GM10248 (cell line): ENCODE results near the gene AVEN.
"Not testable (repeated sequence)": the region's sequence is repeated elsewhere in the genome, so short reads cannot be mapped to it uniquely, and the experiment has no call there.

ENCODE experiments used
- CTCF ChIA-PET: fragments of 300-600 bp; sonication (Branson Sonifier 250); formaldehyde crosslinking; extraction: SDS; loops from one replicate; lab custom pipeline; 2021; ENCODE audit warnings: antibody characterized with exemption; lab: Yijun Ruan, JAX
- POLR2A ChIA-PET: fragments of 350-650 bp; sonication (Branson Sonifier 250); formaldehyde crosslinking; extraction: SDS; loops from one replicate; lab custom pipeline; 2020; ENCODE audit warnings: antibody characterized with exemption; lab: Yijun Ruan, JAX
- DNase-seq: peaks from one replicate; pipeline ENCODE4 v3.0.0; 2012; ENCODE audit errors: extremely low spot score
- CTCF ChIP-seq: IDR thresholded peaks from 2 replicates; pipeline ENCODE4 v1.5.1; 2012; ENCODE audit warnings: mild to moderate bottlenecking, low read depth; ENCODE audit errors: extremely low read depth, missing control alignments, control extremely low read depth

The AVEN gene

DNA sequence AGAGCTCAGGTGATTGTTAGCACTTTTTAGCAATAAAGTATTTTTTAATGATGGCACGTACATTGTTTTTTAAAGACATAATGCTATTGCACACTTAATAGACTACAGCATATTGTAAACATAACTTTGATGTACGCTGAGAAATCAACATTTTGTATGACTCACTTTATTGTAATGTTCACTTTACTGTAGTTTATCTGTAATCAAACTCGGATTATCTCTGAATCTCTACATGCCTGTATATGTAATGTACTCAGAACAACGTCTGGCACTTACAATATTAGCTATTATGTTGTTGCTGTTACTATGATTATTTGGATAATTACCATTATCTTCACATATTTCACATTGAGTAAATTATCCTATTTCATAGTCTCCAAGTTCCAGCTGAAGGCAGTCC lies 208.7 kb downstream of the AVEN start:
- ChIA-PET POLR2A (no interaction called here), CTCF (interaction anchor here (0.9 to 1.6 kb wide), 2 partner anchors 9 to 53 kb away, joined by 3 to 6 read pairs; no protein-coding TSS in a partner anchor)
- no peak for DNase-seq
- no peak for TF ChIP-seq CTCF

DNA sequence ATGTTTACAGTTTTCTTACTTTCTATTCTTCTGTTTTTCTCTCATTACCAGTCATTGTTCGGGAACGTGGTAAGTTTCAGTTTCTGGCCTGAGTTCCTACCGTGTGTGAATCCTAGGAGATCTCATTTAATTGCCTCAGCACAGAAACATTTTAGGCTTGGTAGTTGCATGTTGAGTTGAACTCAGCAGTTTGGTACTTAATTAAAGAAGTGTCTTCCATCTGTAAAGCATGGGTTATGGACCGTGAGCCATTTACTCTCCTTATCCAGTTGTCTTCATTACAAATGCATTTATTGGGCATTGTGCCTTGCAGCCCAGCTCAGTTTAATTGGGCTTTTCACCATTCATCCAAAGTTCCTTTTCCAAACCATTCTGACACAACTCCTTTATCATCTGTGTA lies 212.8 kb downstream of the AVEN start:
- CTCF ChIA-PET, result no interaction called here
- DNase-seq, result no peak
- POLR2A ChIA-PET, result no interaction called here
- no peak for TF ChIP-seq CTCF

DNA sequence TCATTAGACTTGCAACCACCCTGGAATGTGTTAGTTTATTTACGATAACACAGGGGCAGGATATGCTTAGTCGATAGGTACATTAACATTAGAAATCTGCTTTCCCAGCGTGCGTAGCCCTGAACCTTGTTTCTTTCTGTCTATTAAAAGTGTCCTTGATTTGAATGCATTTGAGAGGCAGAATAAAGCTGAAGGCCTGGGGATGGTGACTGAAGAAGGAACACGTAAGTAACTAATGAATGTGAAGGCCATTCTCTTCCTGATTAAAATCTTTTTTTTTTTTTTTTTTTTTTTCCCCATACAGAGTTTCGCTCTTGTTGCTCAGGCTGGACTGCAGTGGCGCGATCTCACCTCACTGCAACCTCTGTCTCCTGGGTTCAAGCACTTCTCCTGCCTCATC lies 213.6 kb downstream of the AVEN start:
- POLR2A ChIA-PET, result no interaction called here
- CTCF ChIA-PET, result no interaction called here
- no peak for DNase-seq
- no peak for TF ChIP-seq CTCF

DNA sequence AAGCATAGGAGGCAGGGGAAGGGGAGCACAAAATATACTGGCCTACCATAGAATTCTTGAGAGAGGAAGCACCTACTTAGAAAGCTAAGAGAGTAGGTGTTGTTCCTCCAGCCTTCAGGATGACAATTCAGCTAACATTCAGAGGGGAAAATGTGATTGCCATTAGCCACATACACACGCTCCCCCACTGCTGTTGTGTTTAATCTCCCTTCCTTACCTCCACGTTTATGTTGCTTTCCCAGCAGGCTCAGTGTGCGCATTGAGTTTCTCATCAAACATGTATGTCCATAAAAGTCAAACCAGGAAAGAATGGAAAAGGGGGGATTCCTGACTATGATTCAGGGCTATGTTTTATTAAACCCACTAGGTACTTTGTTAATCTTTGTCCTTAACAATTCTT lies 215.9 kb downstream of the AVEN start:
- ChIA-PET CTCF (interaction anchor here (1.2 kb wide), 1 partner anchor 123 kb away, joined by 4 read pairs; no protein-coding TSS in a partner anchor), POLR2A (no interaction called here)
- TF ChIP-seq CTCF, result no peak
- DNase-seq, result no peak

- no peak for TF ChIP-seq CTCF
- CTCF ChIA-PET, result interaction anchor here (2.2 kb wide), 1 partner anchor 8 kb away, joined by 6 read pairs; no protein-coding TSS in a partner anchor
- no peak for DNase-seq
- POLR2A ChIA-PET, result no interaction called here
Measured at GRCh38 chr15:33822479-33822878, 216.5 kb downstream of the AVEN start.

- CTCF ChIA-PET, result interaction anchor here (1.2 kb wide), 1 partner anchor 19 kb away, joined by 4 read pairs; no protein-coding TSS in a partner anchor
- POLR2A ChIA-PET, DNase-seq: not testable (repeated sequence)
Measured at GRCh38 chr15:33819499-33819898, 219.5 kb downstream of the AVEN start.
